ENCODE data around the gene FAM228A.

DNA sequence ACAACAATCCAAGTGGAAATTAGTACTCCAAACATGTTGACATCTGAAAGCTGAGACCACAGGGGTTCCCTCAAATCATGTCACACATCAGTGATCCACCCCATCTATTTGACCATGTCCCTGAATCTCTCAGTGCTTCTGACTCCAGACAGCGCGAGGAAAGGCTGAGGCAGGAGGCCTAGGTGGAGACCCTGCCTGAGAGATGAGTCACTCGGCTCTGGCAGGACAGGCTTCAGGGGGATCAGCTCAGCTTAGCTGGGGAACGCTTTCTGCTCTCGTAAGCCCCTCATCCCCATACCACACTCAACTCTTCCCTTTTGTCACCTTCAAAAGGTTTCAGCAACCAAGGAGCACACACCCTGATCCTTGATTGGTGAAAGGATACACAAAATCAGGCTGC lies 5.8 kb upstream of the FAM228A start:
- no peak for TF ChIP-seq POLR2A (IDR thresholded peaks at IDR 0.05; ENCODE audit: low read depth, low read length)
- TF ChIP-seq TAF1 (IDR thresholded peaks at IDR 0.05; ENCODE audit: borderline replicate concordance, low read depth, low read length): no peak
